Heart right ventricle (tissue), 16 donors: Measurements from ENCODE around the gene PTPRN2. TPM values are rescaled to one million over a fixed set of nuclear protein-coding genes. Genes with fewer than 3 reads are reported as not detected.

Source experiments
- ATAC-seq, 8 donors: fragments of 200-7000 bp; cut with Tn5 transposase; one replicate each; pipeline ENCODE4 v1.9.1; 2020; ENCODE audit warnings: mild to moderate bottlenecking in 8 of 8, moderate library complexity in 8 of 8, moderate number of reproducible peaks in 1 of 8
- DNase-seq, 2 donors: peaks; one replicate each; pipeline ENCODE4 v3.0.0-alpha.2; 2020
- H3K27ac ChIP-seq, 10 donors: fragments of 200-600 bp; sonication (generic) in 2 of 10; one replicate each; pipeline versions ENCODE4 v1.5.0 to v1.8.0; 2020 to 2022; ENCODE audit warnings: mild to moderate bottlenecking in 3 of 10
- H3K27me3 ChIP-seq, 7 donors: fragments of 200-600 bp; one replicate each; pipeline ENCODE4 v1.8.0; 2021 to 2022; ENCODE audit warnings: mild to moderate bottlenecking in 2 of 7
- H3K36me3 ChIP-seq, 9 donors: fragments of 200-600 bp; sonication (generic) in 1 of 9; one replicate each; pipeline versions ENCODE4 v1.5.0 to v1.8.0; 2020 to 2022; ENCODE audit warnings: mild to moderate bottlenecking in 2 of 9
- H3K4me1 ChIP-seq, 9 donors: fragments of 200-600 bp; sonication (generic) in 1 of 9; one replicate each; pipeline versions ENCODE4 v1.5.0 to v1.8.0; 2020 to 2022; ENCODE audit warnings: mild to moderate bottlenecking in 4 of 9
- H3K4me3 ChIP-seq, 10 donors: fragments of 200-600 bp; sonication (generic) in 2 of 10; one replicate each; pipeline versions ENCODE4 v1.5.0 to v1.8.0; 2020 to 2022; ENCODE audit warnings: mild to moderate bottlenecking in 7 of 10, moderate library complexity in 2 of 10
- H3K9me3 ChIP-seq, 11 donors: fragments of 200-600 bp in 10 of 11; sonication (generic) in 2 of 11; one replicate each; pipeline versions ENCODE4 v1.5.0 to v1.8.0; 2013 to 2022; ENCODE audit warnings: mild to moderate bottlenecking in 2 of 11, control low read depth in 1 of 11, moderate library complexity in 1 of 11
- CTCF ChIP-seq, 9 donors: fragments of 200-600 bp; sonication (generic) in 2 of 9; IDR thresholded peaks; one replicate each; pipeline versions ENCODE4 v1.5.0 to v1.8.0; 2021 to 2022; ENCODE audit warnings: antibody characterized with exemption in 9 of 9, mild to moderate bottlenecking in 5 of 9, moderate library complexity in 1 of 9
- WGBS, 2 donors: extraction: QIAGEN DNeasy Blood & Tissue Kit; methylation state at CpG; one replicate each; pipeline ENCODE4 v1.1.7; 2013; ENCODE audit warnings: inconsistent platforms in 1 of 2; 5-methylcytosine and 5-hydroxymethylcytosine counted together
- intact Hi-C, 10 donors: fragments of 100-400 bp; cut with DNase I; formaldehyde crosslinking; loops; one replicate each; pipeline versions ENCODE4 v1.11.1 to v1.14.2; 2022
- polyA plus RNA-seq, 2 donors: library from polyadenylated mRNA; stranded (reverse); fragments of 200-250 nt; gene quantifications; one replicate each; pipeline ENCODE4 v1.2.3, GENCODE V29; 2013
- total RNA-seq, 10 donors: library from RNA; stranded (reverse); fragmentation: NEBNext Ultra II Directional in 3 of 10; extraction: Animal tissue kit (Norgen Biotek cat#: 25700) in 3 of 10; gene quantifications; one replicate each; pipeline versions ENCODE4 v1.2.1 to v1.2.4, GENCODE V29; 2021 to 2023
- donor health status: Arrhythmogenic right ventricular cardiomyopathy.
- donor health status: ischemic (EF 13 %, LVEDD 7.1; RV severe dilation, severe dysfunction).
- donor health status: healthy with polysubstance abuse.
- donor health status: DM: no; HTN: yes; CAD: no.
- donor health status: DM: no; HTN: no; CAD: no.
- donor health status: ischemic (EF 25% LVEDD 6.9; RV normal size, moderate dysfunction).
- donor health status: ischemic (EF 25% LVEDD 5.7; RV mildly dilated, moderate dysfunction).
- donor health status: healthy.
- donor health status: DM: yes; HTN: yes; CAD: no.
- donor health status: Ischemic cardiomyopathy.
- donor health status: ischemic (EF 35%, LVEDD 5.7; RV mildly dilated, moderate dysfunction).
- donor health status: nonischemic (EF 11% LVEDD 7.7; RV severe dilation, severe dysfunction).
- donor health status: DM: yes; HTN: yes; CAD: no.
- donor health status: PGD.
- donor health status: ischemic (EF 29% LVEDD 5.4; RV normal size, mild dysfunction).
- donor health status: nonischemic (EF 23%, LVEDD 6.1; RV moderate dilation, normal function).

Gene PTPRN2
- total and polyA plus RNA-seq, 12 donors: 0.82 to 1.8 (median 1.3) TPM

- Histone ChIP-seq H3K4me1 (peaks cover 0 to 5% (median 0%) of the 10 kb centered on the region in 9 donors), H3K27ac (no peak overlapping the region), H3K9me3 (no peaks in the 10 kb centered on the region), H3K27me3 (peaks cover 0 to 39% (median 13%) of the 10 kb centered on the region in 7 donors), H3K36me3 (no peaks in the 10 kb centered on the region), H3K4me3 (no peak overlapping the region)
- intact Hi-C loops: no loop called here
- TF ChIP-seq CTCF (IDR thresholded peaks at IDR 0.05): no peak
- ATAC-seq (no peak), DNase-seq (no peak)
- 80 to 84% methylated on average over 19 of the region's 19 CpGs for WGBS, 2 donors
Measured at GRCh38 chr7:158542651-158543566, 44.7 kb downstream of the PTPRN2 start.

GRCh38 chr7:158541346-158542010, 46.1 kb downstream of the PTPRN2 start:
- intact Hi-C loops: no loop called here
- WGBS, 2 donors: 76 to 78% methylated on average over 13 of the region's 13 CpGs
- no peak overlapping the region for H3K4me3 ChIP-seq
- H3K27ac ChIP-seq: no peak overlapping the region
- no peak for DNase-seq
- no peak for TF ChIP-seq CTCF (IDR thresholded peaks at IDR 0.05)
- H3K27me3 ChIP-seq: peaks cover 0 to 27% (median 10%) of the 10 kb centered on the region in 7 donors
- H3K4me1 ChIP-seq: peaks cover 0 to 5% (median 0%) of the 10 kb centered on the region in 9 donors
- no peak for ATAC-seq
- no peaks in the 10 kb centered on the region for H3K9me3 ChIP-seq
- H3K36me3 ChIP-seq: no peaks in the 10 kb centered on the region

- no peaks in the 10 kb centered on the region for H3K36me3 ChIP-seq
- H3K9me3 ChIP-seq: no peaks in the 10 kb centered on the region
- ATAC-seq (peak; percentile 38 to 95 (median 72)), DNase-seq (peak in 1 of 2 donors; percentile 40)
- WGBS, 2 donors: 41 to 44% methylated on average over 12 of the region's 12 CpGs
- no peak for TF ChIP-seq CTCF (IDR thresholded peaks at IDR 0.05)
- intact Hi-C loops: no loop called here
- peaks cover 0 to 12% (median 0%) of the 10 kb centered on the region in 7 donors for H3K27me3 ChIP-seq
- peak overlapping the region in 1 of 10 donors; percentile 48 for H3K27ac ChIP-seq
- peaks cover 0 to 5% (median 0%) of the 10 kb centered on the region in 9 donors for H3K4me1 ChIP-seq
- no peak overlapping the region for H3K4me3 ChIP-seq
Measured at GRCh38 chr7:158539711-158540146, 47.9 kb downstream of the PTPRN2 start.

GRCh38 chr7:158538156-158538946, 49.3 kb downstream of the PTPRN2 start:
- no peak overlapping the region for H3K27ac ChIP-seq
- no peaks in the 10 kb centered on the region for H3K9me3 ChIP-seq
- ATAC-seq: no peak
- WGBS, 2 donors: 90 to 91% methylated on average over 36 of the region's 36 CpGs
- no peak overlapping the region for H3K4me3 ChIP-seq
- DNase-seq: no peak
- no peak for TF ChIP-seq CTCF (IDR thresholded peaks at IDR 0.05)
- peaks cover 0 to 5% (median 0%) of the 10 kb centered on the region in 9 donors for H3K4me1 ChIP-seq
- intact Hi-C loops: no loop called here
- peaks cover 0 to 13% (median 4%) of the 10 kb centered on the region in 7 donors for H3K27me3 ChIP-seq
- H3K36me3 ChIP-seq: no peaks in the 10 kb centered on the region
